CD14-positive monocyte (primary cell): ENCODE data around the gene HIPK3. TPM values are rescaled to one million over a fixed set of nuclear protein-coding genes. Genes with fewer than 3 reads are reported as not detected.

ENCODE experiments used
- DNase-seq, 3 donors: peaks; one replicate each; pipeline ENCODE4 v3.0.0-alpha.2; 2011 to 2022
- H2AFZ ChIP-seq: 2 replicates; pipeline ENCODE4 v1.6.0; 2012; ENCODE audit warnings: mild to moderate bottlenecking, low read depth, low read length, inconsistent platforms; ENCODE audit not compliant: insufficient read depth, poor library complexity, severe bottlenecking
- H3K27ac ChIP-seq, 2 donors: 1 replicate in 1 of 2; 2 replicates in 1 of 2; pipeline ENCODE4 v1.5.1; 2012 to 2013; ENCODE audit warnings: low read length in 2 of 2, control low read depth in 1 of 2, inconsistent platforms in 1 of 2, low read depth in 1 of 2, mild to moderate bottlenecking in 1 of 2
- H3K27me3 ChIP-seq, 2 donors: one replicate each; pipeline versions ENCODE4 v1.6.0 to v1.6.1; 2011 to 2013; ENCODE audit warnings: low read length in 2 of 2; ENCODE audit not compliant: control insufficient read depth in 2 of 2, insufficient read depth in 2 of 2
- H3K36me3 ChIP-seq, 2 donors: replicated peaks in 1 of 2; 1 replicate in 1 of 2; 2 replicates in 1 of 2; pipeline versions ENCODE4 v1.5.1 to v1.6.1; 2012 to 2013; ENCODE audit warnings: low read length in 2 of 2, control low read depth in 1 of 2, inconsistent platforms in 1 of 2, mild to moderate bottlenecking in 1 of 2; ENCODE audit not compliant: insufficient read depth in 2 of 2, control insufficient read depth in 1 of 2
- H3K4me1 ChIP-seq, 2 donors: 1 replicate in 1 of 2; 2 replicates in 1 of 2; pipeline versions ENCODE4 v1.5.1 to v1.6.1; 2012 to 2013; ENCODE audit warnings: low read length in 2 of 2, control low read depth in 1 of 2, inconsistent platforms in 1 of 2, mild to moderate bottlenecking in 1 of 2, moderate library complexity in 1 of 2; ENCODE audit not compliant: insufficient read depth in 2 of 2, control insufficient read depth in 1 of 2
- H3K4me2 ChIP-seq: replicated peaks from 2 replicates; pipeline ENCODE3; 2012; ENCODE audit warnings: low read length, moderate library complexity, mild to moderate bottlenecking; ENCODE audit not compliant: poor library complexity, severe bottlenecking; ENCODE audit errors: extremely low read depth
- H3K4me3 ChIP-seq, 3 experiments: fragments of 200-600 bp in 1 of 3; sonication (generic) in 1 of 3; replicated peaks in 1 of 3; 1 replicate in 2 of 3; 2 replicates in 1 of 3; pipeline ENCODE4 v1.5.1; 2011 to 2013; ENCODE audit warnings: low read length in 3 of 3, mild to moderate bottlenecking in 3 of 3, control low read depth in 2 of 3, low read depth in 2 of 3, inconsistent platforms in 1 of 3, moderate library complexity in 1 of 3
- H3K79me2 ChIP-seq: 2 replicates; pipeline ENCODE4 v1.6.0; 2012; ENCODE audit warnings: mild to moderate bottlenecking, control low read depth, inconsistent platforms, low read length, moderate library complexity; ENCODE audit not compliant: insufficient read depth
- H3K9ac ChIP-seq: 2 replicates; pipeline ENCODE4 v1.6.0; 2017; ENCODE audit warnings: low read length, mild to moderate bottlenecking; ENCODE audit not compliant: insufficient read depth, poor library complexity, severe bottlenecking
- H3K9me3 ChIP-seq, 2 donors: replicated peaks in 1 of 2; 1 replicate in 1 of 2; 2 replicates in 1 of 2; pipeline versions ENCODE4 v1.5.1 to v1.6.1; 2012 to 2013; ENCODE audit warnings: low read length in 2 of 2, control low read depth in 1 of 2; ENCODE audit not compliant: control insufficient read depth in 1 of 2, insufficient read depth in 1 of 2
- H4K20me1 ChIP-seq: 2 replicates; pipeline ENCODE4 v1.6.0; 2012; ENCODE audit warnings: mild to moderate bottlenecking, low read length, control low read depth, moderate library complexity; ENCODE audit not compliant: insufficient read depth
- H3K27ac Mint-ChIP-seq, 7 donors: one replicate each; pipeline ENCODE4 v1.8.0; 2020; ENCODE audit warnings: mild to moderate bottlenecking in 7 of 7, mixed read lengths in 7 of 7, moderate library complexity in 6 of 7, inconsistent platforms in 2 of 7
- H3K27me3 Mint-ChIP-seq, 3 donors: one replicate each; pipeline ENCODE4 v1.8.0; 2021 to 2022; ENCODE audit warnings: low read depth in 3 of 3, mild to moderate bottlenecking in 3 of 3, mixed read lengths in 3 of 3, moderate library complexity in 3 of 3, inconsistent platforms in 1 of 3
- H3K36me3 Mint-ChIP-seq, 2 donors: one replicate each; pipeline ENCODE4 v1.8.0; 2020; ENCODE audit warnings: mixed read lengths in 2 of 2, inconsistent platforms in 1 of 2, mild to moderate bottlenecking in 1 of 2
- H3K4me1 Mint-ChIP-seq: one replicate; pipeline ENCODE4 v1.8.0; 2020; ENCODE audit warnings: mild to moderate bottlenecking, mixed read lengths
- H3K4me3 Mint-ChIP-seq, 2 donors: one replicate each; pipeline ENCODE4 v1.8.0; 2020; ENCODE audit warnings: mild to moderate bottlenecking in 2 of 2, mixed read lengths in 2 of 2, moderate library complexity in 1 of 2
- H3K9me3 Mint-ChIP-seq, 7 donors: one replicate each; pipeline ENCODE4 v1.8.0; 2020 to 2022; ENCODE audit warnings: mixed read lengths in 7 of 7, mild to moderate bottlenecking in 6 of 7, moderate library complexity in 6 of 7, inconsistent platforms in 2 of 7
- CTCF ChIP-seq: fragments of 200-600 bp; IDR thresholded peaks from one replicate; pipeline ENCODE4 v1.8.0; 2022; ENCODE audit warnings: antibody characterized with exemption, mild to moderate bottlenecking
- WGBS: methylation state at CpG from one replicate; pipeline ENCODE4 v1.1.5; 2013; ENCODE audit warnings: missing lambda C conversion rate; ENCODE audit not compliant: insufficient coverage; 5-methylcytosine and 5-hydroxymethylcytosine counted together
- intact Hi-C, 2 donors: fragments of 100-400 bp; cut with micrococcal nuclease; formaldehyde crosslinking; loops; one replicate each; pipeline versions ENCODE4 v1.15.0 to v1.15.1; 2023
- polyA plus RNA-seq, 3 donors: library from polyadenylated mRNA; depleted of rRNA in 1 of 3; unstranded in 2 of 3; stranded (reverse) in 1 of 3; fragments of 300-500 nt in 2 of 3; fragments of >200 nt in 1 of 3; fragmentation: Illumina TruSeq in 2 of 3; gene quantifications; 1 replicate in 2 of 3; 2 replicates in 1 of 3; pipeline ENCODE4 v1.2.3, GENCODE V29; 2012 to 2021

Gene HIPK3
- polyA plus RNA-seq, 3 donors: 62.0 to 68.6 (median 63.5) TPM

- intact Hi-C loops: no loop called here
- Histone ChIP-seq H3K9me3 (no peaks in the 10 kb centered on the region), H3K36me3 (no peaks in the 10 kb centered on the region), H3K27me3 (no peaks in the 10 kb centered on the region), H3K4me1 (peaks cover 48 to 70% of the 10 kb centered on the region in 2 donors), H3K4me2 (no peak overlapping the region), H3K4me3 (no peak overlapping the region), H4K20me1 (peaks cover 98% of the 10 kb centered on the region), H3K79me2 (peaks cover 100% of the 10 kb centered on the region), H2AFZ (no peak overlapping the region), H3K9ac (no peak overlapping the region), H3K27ac (peak overlapping the region in 1 of 2 donors; percentile 18)
- Mint-ChIP-seq H3K27ac (peak overlapping the region in 3 of 7 donors; percentile 5 to 76 (median 69)), H3K36me3 (peaks cover 7 to 16% of the 10 kb centered on the region in 2 donors), H3K27me3 (no peaks in the 10 kb centered on the region), H3K4me3 (no peak overlapping the region), H3K9me3 (no peaks in the 10 kb centered on the region), H3K4me1 (peaks cover 65% of the 10 kb centered on the region)
- no peak for DNase-seq
- TF ChIP-seq CTCF: no peak
Measured at GRCh38 chr11:33264926-33265325, 7.7 kb downstream of the HIPK3 start.

GRCh38 chr11:33266393-33267215 lies 9.4 kb downstream of the HIPK3 start:
- Histone ChIP-seq H3K27ac (peak overlapping the region; percentile 32 to 79), H3K4me2 (peak overlapping the region; percentile 41), H4K20me1 (peaks cover 99% of the 10 kb centered on the region), H3K27me3 (no peaks in the 10 kb centered on the region), H3K9me3 (no peaks in the 10 kb centered on the region), H3K4me3 (peak overlapping the region in 1 of 3 experiments; percentile 22), H3K79me2 (peaks cover 100% of the 10 kb centered on the region), H3K4me1 (peaks cover 44 to 55% of the 10 kb centered on the region in 2 donors), H2AFZ (no peak overlapping the region), H3K9ac (peak overlapping the region; percentile 4), H3K36me3 (no peaks in the 10 kb centered on the region)
- Mint-ChIP-seq H3K4me1 (peaks cover 53% of the 10 kb centered on the region), H3K4me3 (no peak overlapping the region), H3K36me3 (peaks cover 4 to 11% of the 10 kb centered on the region in 2 donors), H3K27me3 (no peaks in the 10 kb centered on the region), H3K27ac (peak overlapping the region; percentile 78 to 93 (median 87)), H3K9me3 (no peaks in the 10 kb centered on the region)
- intact Hi-C loops: no loop called here
- TF ChIP-seq CTCF: no peak
- peak; percentile 38 to 53 (median 40) for DNase-seq
- 78% methylated on average over 5 of the region's 8 CpGs for WGBS
